ENCODE data around the gene ZSCAN20.

ZSCAN20 gene

GRCh38 chr1:33472269-33472980 is at the start of gene ZSCAN20:
Gene ZSCAN20, plus strand, starts transcription at chr1:33472645. Its CDS starts 6,644 bp downstream, at chr1:33479289.
- no peaks in the 10 kb centered on the region for H3K27me3 ChIP-seq (ENCODE audit: control insufficient read depth in 1 of 2, insufficient read depth in 2 of 2, low read length in 2 of 2)
- H3K36me3 ChIP-seq (ENCODE audit: insufficient read depth, low read length) = no peaks in the 10 kb centered on the region
- H3K4me3 ChIP-seq (ENCODE audit: low read depth in 1 of 2, low read length in 2 of 2) = peak within 1 kb of the TSS; percentile 50 to 88
- H3K27ac ChIP-seq (ENCODE audit: low read depth, low read length) = peak within 1 kb of the TSS; percentile 68
- no peaks in the 10 kb centered on the region for H3K9me3 ChIP-seq (ENCODE audit: low read length)
- H3K9ac ChIP-seq (ENCODE audit: low read length) = peak within 1 kb of the TSS; percentile 80
- peaks cover 29% of the 10 kb centered on the region for H3K4me1 ChIP-seq (ENCODE audit: insufficient read depth, low read length)

GRCh38 chr1:33424205-33424604 is 48.2 kb upstream of the ZSCAN20 start:
- Histone ChIP-seq H3K4me3 (ENCODE audit: low read depth in 1 of 2, low read length in 2 of 2) (no peak overlapping the region), H3K9ac (ENCODE audit: low read length) (no peak overlapping the region), H3K4me1 (ENCODE audit: insufficient read depth, low read length) (peaks cover 8% of the 10 kb centered on the region), H3K36me3 (ENCODE audit: insufficient read depth, low read length) (no peaks in the 10 kb centered on the region), H3K9me3 (ENCODE audit: low read length) (no peaks in the 10 kb centered on the region), H3K27me3 (ENCODE audit: control insufficient read depth in 1 of 2, insufficient read depth in 2 of 2, low read length in 2 of 2) (no peaks in the 10 kb centered on the region), H3K27ac (ENCODE audit: low read depth, low read length) (no peak overlapping the region)

GRCh38 chr1:33424610-33425009 is 47.8 kb upstream of the ZSCAN20 start:
- Histone ChIP-seq H3K4me1 (ENCODE audit: insufficient read depth, low read length) (peaks cover 12% of the 10 kb centered on the region), H3K9me3 (ENCODE audit: low read length) (no peaks in the 10 kb centered on the region), H3K27ac (ENCODE audit: low read depth, low read length) (no peak overlapping the region), H3K36me3 (ENCODE audit: insufficient read depth, low read length) (no peaks in the 10 kb centered on the region), H3K9ac (ENCODE audit: low read length) (no peak overlapping the region), H3K4me3 (ENCODE audit: low read depth in 1 of 2, low read length in 2 of 2) (no peak overlapping the region), H3K27me3 (ENCODE audit: control insufficient read depth in 1 of 2, insufficient read depth in 2 of 2, low read length in 2 of 2) (no peaks in the 10 kb centered on the region)

GRCh38 chr1:33425900-33426299 is 46.5 kb upstream of the ZSCAN20 start:
- H3K27ac ChIP-seq (ENCODE audit: low read depth, low read length) = no peak overlapping the region
- peaks cover 17% of the 10 kb centered on the region for H3K4me1 ChIP-seq (ENCODE audit: insufficient read depth, low read length)
- no peaks in the 10 kb centered on the region for H3K27me3 ChIP-seq (ENCODE audit: control insufficient read depth in 1 of 2, insufficient read depth in 2 of 2, low read length in 2 of 2)
- no peak overlapping the region for H3K9ac ChIP-seq (ENCODE audit: low read length)
- no peaks in the 10 kb centered on the region for H3K36me3 ChIP-seq (ENCODE audit: insufficient read depth, low read length)
- H3K9me3 ChIP-seq (ENCODE audit: low read length) = no peaks in the 10 kb centered on the region
- H3K4me3 ChIP-seq (ENCODE audit: low read depth in 1 of 2, low read length in 2 of 2) = no peak overlapping the region

- H3K4me3 ChIP-seq (ENCODE audit: low read depth in 1 of 2, low read length in 2 of 2) = no peak overlapping the region
- no peaks in the 10 kb centered on the region for H3K9me3 ChIP-seq (ENCODE audit: low read length)
- peaks cover 17% of the 10 kb centered on the region for H3K4me1 ChIP-seq (ENCODE audit: insufficient read depth, low read length)
- H3K27me3 ChIP-seq (ENCODE audit: control insufficient read depth in 1 of 2, insufficient read depth in 2 of 2, low read length in 2 of 2) = no peaks in the 10 kb centered on the region
- no peaks in the 10 kb centered on the region for H3K36me3 ChIP-seq (ENCODE audit: insufficient read depth, low read length)
- H3K9ac ChIP-seq (ENCODE audit: low read length) = no peak overlapping the region
- H3K27ac ChIP-seq (ENCODE audit: low read depth, low read length) = no peak overlapping the region
Measured at GRCh38 chr1:33426916-33427315, 45.5 kb upstream of the ZSCAN20 start.

GRCh38 chr1:33428661-33429060 is 43.8 kb upstream of the ZSCAN20 start:
- H3K36me3 ChIP-seq (ENCODE audit: insufficient read depth, low read length) = no peaks in the 10 kb centered on the region
- H3K27ac ChIP-seq (ENCODE audit: low read depth, low read length) = no peak overlapping the region
- no peaks in the 10 kb centered on the region for H3K27me3 ChIP-seq (ENCODE audit: control insufficient read depth in 1 of 2, insufficient read depth in 2 of 2, low read length in 2 of 2)
- no peaks in the 10 kb centered on the region for H3K9me3 ChIP-seq (ENCODE audit: low read length)
- H3K4me1 ChIP-seq (ENCODE audit: insufficient read depth, low read length) = peaks cover 17% of the 10 kb centered on the region
- H3K9ac ChIP-seq (ENCODE audit: low read length) = no peak overlapping the region
- H3K4me3 ChIP-seq (ENCODE audit: low read depth in 1 of 2, low read length in 2 of 2) = no peak overlapping the region

GRCh38 chr1:33429332-33429731 is 43.1 kb upstream of the ZSCAN20 start:
- H3K9ac ChIP-seq (ENCODE audit: low read length) = no peak overlapping the region
- no peaks in the 10 kb centered on the region for H3K36me3 ChIP-seq (ENCODE audit: insufficient read depth, low read length)
- H3K9me3 ChIP-seq (ENCODE audit: low read length) = no peaks in the 10 kb centered on the region
- H3K4me1 ChIP-seq (ENCODE audit: insufficient read depth, low read length) = peaks cover 17% of the 10 kb centered on the region
- no peak overlapping the region for H3K27ac ChIP-seq (ENCODE audit: low read depth, low read length)
- no peak overlapping the region for H3K4me3 ChIP-seq (ENCODE audit: low read depth in 1 of 2, low read length in 2 of 2)
- no peaks in the 10 kb centered on the region for H3K27me3 ChIP-seq (ENCODE audit: control insufficient read depth in 1 of 2, insufficient read depth in 2 of 2, low read length in 2 of 2)

- H3K27me3 ChIP-seq (ENCODE audit: control insufficient read depth in 1 of 2, insufficient read depth in 2 of 2, low read length in 2 of 2) = no peaks in the 10 kb centered on the region
- H3K4me3 ChIP-seq (ENCODE audit: low read depth in 1 of 2, low read length in 2 of 2) = peak overlapping the region; percentile 62 to 71
- no peaks in the 10 kb centered on the region for H3K9me3 ChIP-seq (ENCODE audit: low read length)
- H3K4me1 ChIP-seq (ENCODE audit: insufficient read depth, low read length) = peaks cover 17% of the 10 kb centered on the region
- no peaks in the 10 kb centered on the region for H3K36me3 ChIP-seq (ENCODE audit: insufficient read depth, low read length)
- H3K9ac ChIP-seq (ENCODE audit: low read length) = no peak overlapping the region
- H3K27ac ChIP-seq (ENCODE audit: low read depth, low read length) = peak overlapping the region; percentile 48
Measured at GRCh38 chr1:33429856-33430691, 42.4 kb upstream of the ZSCAN20 start.

- Histone ChIP-seq H3K9ac (ENCODE audit: low read length) (no peak within 1 kb of the TSS), H3K4me3 (ENCODE audit: low read depth in 1 of 2, low read length in 2 of 2) (peak within 1 kb of the TSS; percentile 62 to 71), H3K27ac (ENCODE audit: low read depth, low read length) (peak within 1 kb of the TSS; percentile 48), H3K4me1 (ENCODE audit: insufficient read depth, low read length) (peaks cover 17% of the 10 kb centered on the region), H3K36me3 (ENCODE audit: insufficient read depth, low read length) (no peaks in the 10 kb centered on the region), H3K9me3 (ENCODE audit: low read length) (no peaks in the 10 kb centered on the region), H3K27me3 (ENCODE audit: control insufficient read depth in 1 of 2, insufficient read depth in 2 of 2, low read length in 2 of 2) (no peaks in the 10 kb centered on the region)
Measured at GRCh38 chr1:33430692-33431593, 41.5 kb upstream of the ZSCAN20 start, which contains the start of gene PHC2. Gene PHC2, minus strand, starts transcription at chr1:33431095. Its CDS starts 55,556 bp downstream, at chr1:33375539.

- Histone ChIP-seq H3K27ac (ENCODE audit: low read depth, low read length) (no peak overlapping the region), H3K27me3 (ENCODE audit: control insufficient read depth in 1 of 2, insufficient read depth in 2 of 2, low read length in 2 of 2) (no peaks in the 10 kb centered on the region), H3K9me3 (ENCODE audit: low read length) (no peaks in the 10 kb centered on the region), H3K4me3 (ENCODE audit: low read depth in 1 of 2, low read length in 2 of 2) (no peak overlapping the region), H3K4me1 (ENCODE audit: insufficient read depth, low read length) (peaks cover 13% of the 10 kb centered on the region), H3K36me3 (ENCODE audit: insufficient read depth, low read length) (no peaks in the 10 kb centered on the region), H3K9ac (ENCODE audit: low read length) (no peak overlapping the region)
Measured at GRCh38 chr1:33433509-33434362, 38.7 kb upstream of the ZSCAN20 start.

Data from muscle layer of colon (tissue), 2 donors.